K562 (cell line): ENCODE data around the gene TSPAN18. TPM values are rescaled to one million over a fixed set of nuclear protein-coding genes. Genes with fewer than 3 reads are reported as not detected.

Source experiments
- ATAC-seq: fragments of 200-7000 bp; cut with Tn5 transposase; 3 replicates; pipeline ENCODE4 v1.9.1; 2020; ENCODE audit warnings: moderate library complexity
- BruUV-seq: library from RNA; stranded (reverse); fragments of 400-500 nt; replicated peaks from 2 replicates; lab custom pipeline; 2021; lab: Mats Ljungman, UMichigan
- CTCF ChIA-PET: fragments of 300-600 bp; formaldehyde crosslinking; extraction: SDS; loops from one replicate; lab custom pipeline; 2021; ENCODE audit warnings: low intra/inter-chr PET ratio; lab: Yijun Ruan, JAX
- POLR2A ChIA-PET: fragments of 300-600, 350-650 bp; sonication (Branson Sonifier 250); formaldehyde crosslinking; extraction: SDS; loops from one replicate; lab custom pipeline; 2021; ENCODE audit warnings: antibody characterized with exemption, inconsistent platforms; lab: Yijun Ruan, JAX
- DNase-seq, 4 experiments: peaks; one replicate each; pipeline versions ENCODE4 v3.0.0 to v3.0.0-alpha.2; 2011 to 2018; ENCODE audit warnings: low spot score in 3 of 4, mixed read lengths in 3 of 4; ENCODE audit errors: extremely low read depth in 1 of 4
- FAIRE-seq: peaks from 2 replicates; lab custom pipeline; 2011; peaks lifted over from hg19 to GRCh38; lab: Jason Lieb, UNC
- H2AFZ ChIP-seq: 2 replicates; pipeline ENCODE4 v1.6.0; 2011; ENCODE audit warnings: low read depth, low read length, control low read depth, inconsistent platforms
- H3K27ac ChIP-seq: fragments of 200-600 bp; 3 replicates; pipeline ENCODE4 v1.8.0; 2011; ENCODE audit warnings: low read depth, mild to moderate bottlenecking, control low read depth, inconsistent platforms, low read length, moderate library complexity, mixed read lengths; ENCODE audit errors: extremely low read depth
- H3K27me3 ChIP-seq, 2 experiments: fragments of 300-600 bp in 1 of 2; 2 replicates in 1 of 2; 3 replicates in 1 of 2; pipeline versions ENCODE4 v1.6.0 to v1.8.0; 2011; ENCODE audit warnings: inconsistent platforms in 2 of 2, low read length in 2 of 2, mild to moderate bottlenecking in 1 of 2, mixed read lengths in 1 of 2, moderate library complexity in 1 of 2; ENCODE audit not compliant: control insufficient read depth in 2 of 2, insufficient read depth in 2 of 2
- H3K36me3 ChIP-seq: fragments of 300-600 bp; 3 replicates; pipeline ENCODE4 v1.8.0; 2011; ENCODE audit warnings: mild to moderate bottlenecking, low read length, inconsistent platforms; ENCODE audit not compliant: control insufficient read depth, insufficient read depth
- H3K4me1 ChIP-seq, 2 experiments: fragments of 200-600 bp in 1 of 2; replicated peaks in 1 of 2; 2 replicates in 1 of 2; 3 replicates in 1 of 2; pipeline versions ENCODE4 v1.5.1 to v1.8.0; 2011; ENCODE audit warnings: inconsistent platforms in 2 of 2, low read length in 2 of 2, mild to moderate bottlenecking in 1 of 2, mixed read lengths in 1 of 2, moderate library complexity in 1 of 2; ENCODE audit not compliant: control insufficient read depth in 2 of 2, insufficient read depth in 2 of 2
- H3K4me2 ChIP-seq: 2 replicates; pipeline ENCODE4 v1.6.1; 2011; ENCODE audit warnings: low read length, control low read depth, inconsistent platforms, mixed read lengths; ENCODE audit not compliant: insufficient read depth
- H3K4me3 ChIP-seq: fragments of 200-600 bp; sonication (generic), shearing (Covaris generic); 2 replicates; pipeline ENCODE4 v1.5.1; 2016; ENCODE audit warnings: control low read depth, inconsistent platforms
- H3K79me2 ChIP-seq: fragments of 200-600 bp; 3 replicates; pipeline ENCODE4 v1.8.0; 2011; ENCODE audit warnings: low read length, inconsistent platforms; ENCODE audit not compliant: control insufficient read depth, insufficient read depth
- H3K9ac ChIP-seq, 2 experiments: 2 replicates each; pipeline versions ENCODE4 v1.6.0 to v1.6.1; 2011; ENCODE audit warnings: low read depth in 2 of 2, low read length in 2 of 2, control low read depth in 1 of 2, inconsistent platforms in 1 of 2, mild to moderate bottlenecking in 1 of 2, mixed read lengths in 1 of 2; ENCODE audit not compliant: insufficient read depth in 1 of 2
- H3K9me1 ChIP-seq: one replicate; pipeline ENCODE4 v1.6.0; 2011; ENCODE audit warnings: inconsistent platforms, mild to moderate bottlenecking, low read length, moderate library complexity; ENCODE audit not compliant: control insufficient read depth, insufficient read depth
- H3K9me3 ChIP-seq: replicated peaks from 2 replicates; pipeline ENCODE4 v1.5.1; 2011; ENCODE audit warnings: low read depth, low read length, inconsistent platforms; ENCODE audit not compliant: control insufficient read depth, insufficient read depth
- H4K20me1 ChIP-seq: replicated peaks from 2 replicates; pipeline ENCODE4 v1.6.1; 2011; ENCODE audit warnings: low read length, inconsistent platforms, mixed read lengths; ENCODE audit not compliant: control insufficient read depth, insufficient read depth
- L3MBTL2 ChIP-seq: fragments of 450-650 bp; IDR thresholded peaks from 2 replicates; pipeline ENCODE4 v1.6.1; 2016; ENCODE audit warnings: mild to moderate bottlenecking, moderate library complexity
- LARP7 ChIP-seq: fragments of 450-650 bp; IDR thresholded peaks from 2 replicates; pipeline ENCODE4 v1.6.1; 2016
- ZBTB40 ChIP-seq, 2 experiments: fragments of 450-650 bp in 1 of 2; sonication (generic) in 1 of 2; formaldehyde crosslinking in 1 of 2; IDR thresholded peaks; 2 replicates each; pipeline versions ENCODE4 v1.7.1 to v1.9.0; 2016 to 2022; ENCODE audit warnings: inconsistent platforms in 1 of 2, mild to moderate bottlenecking in 1 of 2, missing genetic modification reagents in 1 of 2
- ZC3H4 ChIP-seq: sonication (generic); formaldehyde crosslinking; IDR thresholded peaks from 2 replicates; pipeline ENCODE4 v1.9.0; 2021; ENCODE audit warnings: missing genetic modification reagents, borderline replicate concordance
- ZNF23 ChIP-seq: fragments of 250-450 bp; sonication (Bioruptor Pico); IDR thresholded peaks from 2 replicates; pipeline ENCODE4 v1.4.0; 2020; ENCODE audit warnings: mild to moderate bottlenecking
- WGBS: fragments of 100-300 bp; shearing (Covaris generic); methylation state at CpG from one replicate; pipeline ENCODE4 v1.1.6; 2016; ENCODE audit warnings: low coverage, mixed read lengths; ENCODE audit not compliant: insufficient coverage; ENCODE audit errors: missing lambda C conversion rate; 5-methylcytosine and 5-hydroxymethylcytosine counted together
- in situ Hi-C: fragments of 300-500 bp; cut with MboI; formaldehyde crosslinking; loops from 4 replicates; pipeline ENCODE4 v1.15.0; 2018; ENCODE audit warnings: inconsistent platforms, mixed read lengths
- intact Hi-C: fragments of 100-400 bp; cut with micrococcal nuclease; formaldehyde crosslinking; loops from 2 replicates; pipeline ENCODE4 v1.14.2; 2022
- polyA plus RNA-seq, 8 experiments: library from polyadenylated mRNA; depleted of rRNA in 4 of 8; stranded (reverse) in 5 of 8; unstranded in 3 of 8; fragments of >200 nt; fragmentation: Nextera tagmentation in 2 of 8; fragmentation: Illumina TruSeq in 1 of 8; extraction: Ambion mirVana in 2 of 8; extraction: Trizol in 1 of 8; gene quantifications; 2 replicates each; pipeline versions ENCODE4 v1.2.1 to v1.2.3, GENCODE V29; 2011 to 2014; ENCODE audit warnings: inconsistent platforms in 1 of 8, missing spikeins in 1 of 8
- total RNA-seq, 7 experiments: library from RNA; depleted of rRNA in 6 of 7; stranded (reverse); fragments of >200 nt in 6 of 7; fragmentation: Illumina TruSeq in 2 of 7; extraction: Trizol in 2 of 7; gene quantifications; 2 replicates each; pipeline versions ENCODE4 v1.2.1 to v1.2.3, GENCODE V29; 2011 to 2021; ENCODE audit warnings: low replicate concordance in 1 of 7

The TSPAN18 gene
- total and polyA plus RNA-seq, 9 of the 15 experiments (the other 6 are each of a cell fraction or from before 2014, with no cell fraction given) = 0.17 to 0.35 (median 0.22) TPM; not detected in 4

- no peak for TF ChIP-seq ZNF23 (CRISPR knock-in tag)
- TF ChIP-seq, all 486 proteins: peak for 2
Observed at GRCh38 chr11:44823006-44823405, 96.2 kb downstream of the TSPAN18 start (continued).

GRCh38 chr11:44823868-44824267 lies 97.1 kb downstream of the TSPAN18 start:
- H3K27me3 ChIP-seq = peaks cover 6 to 19% of the 10 kb centered on the region in 2 experiments; a peak in 4 of 5 replicates
- H3K4me3 ChIP-seq = no peak overlapping the region
- TF ChIP-seq LARP7 = no peak
- H3K79me2 ChIP-seq = no peaks in the 10 kb centered on the region
- intact Hi-C loops (no loop called here), in situ Hi-C loops (no loop called here)
- H4K20me1 ChIP-seq = no peaks in the 10 kb centered on the region
- no peak overlapping the region for H3K4me2 ChIP-seq
- ATAC-seq (no peak), FAIRE-seq (no peak), DNase-seq (no peak)
- no peak overlapping the region for H2AFZ ChIP-seq
- 14% methylated on average over 9 of the region's 9 CpGs for WGBS
- no peaks in the 10 kb centered on the region for H3K4me1 ChIP-seq
- H3K9me3 ChIP-seq = no peaks in the 10 kb centered on the region
- no peaks in the 10 kb centered on the region for H3K36me3 ChIP-seq
- no peaks in the 10 kb centered on the region for H3K9me1 ChIP-seq
- POLR2A ChIA-PET = interaction anchor here (0.7 kb wide), 1 partner anchor 27 kb away, joined by 3 read pairs; no protein-coding TSS in a partner anchor
- no peak overlapping the region for H3K9ac ChIP-seq
- H3K27ac ChIP-seq = no peak overlapping the region
- BruUV-seq = no TSS peak
- CTCF ChIA-PET = no interaction called here

- H3K9me1 ChIP-seq = no peaks in the 10 kb centered on the region
- H3K27ac ChIP-seq = no peak overlapping the region
- POLR2A ChIA-PET = interaction anchor here (0.7 to 1.6 kb wide), 2 partner anchors 8 to 26 kb away, joined by 3 to 6 read pairs; no protein-coding TSS in a partner anchor
- no peak for DNase-seq
- CTCF ChIA-PET = no interaction called here
- no peak for FAIRE-seq
- no TSS peak for BruUV-seq
- no peaks in the 10 kb centered on the region for H3K9me3 ChIP-seq
- H3K36me3 ChIP-seq = no peaks in the 10 kb centered on the region
- H2AFZ ChIP-seq = no peak overlapping the region
- H3K4me2 ChIP-seq = no peak overlapping the region
- ATAC-seq = no peak
- 0% methylated on average over 5 of the region's 5 CpGs for WGBS
- H3K4me3 ChIP-seq = no peak overlapping the region
- H3K27me3 ChIP-seq = peaks cover 2 to 14% of the 10 kb centered on the region in 2 experiments; a peak in 3 of 5 replicates
- no peaks in the 10 kb centered on the region for H4K20me1 ChIP-seq
- in situ Hi-C loops = no loop called here
- H3K9ac ChIP-seq = no peak overlapping the region
- H3K79me2 ChIP-seq = no peaks in the 10 kb centered on the region
- no peaks in the 10 kb centered on the region for H3K4me1 ChIP-seq
- intact Hi-C loops = no loop called here
- no peak for TF ChIP-seq ZC3H4 (CRISPR knock-in tag)
- no peak for TF ChIP-seq L3MBTL2
- no peak for TF ChIP-seq ZBTB40 (IDR thresholded peaks at IDR 0.05)
- TF ChIP-seq ZBTB40 (CRISPR knock-in tag; IDR thresholded peaks at IDR 0.05) = no peak
Observed at GRCh38 chr11:44824300-44824704, 97.5 kb downstream of the TSPAN18 start.
